DND-41 (cell line): ENCODE data around the gene SPO11.

Experiments used
- EZH2 ChIP-seq: IDR thresholded peaks from 3 replicates; pipeline ENCODE4 v1.6.1; 2012; ENCODE audit warnings: borderline replicate concordance, low read depth, mild to moderate bottlenecking, moderate library complexity, low read length, inconsistent platforms; ENCODE audit not compliant: severe bottlenecking
- TF ChIP-seq, protein P1 (sequence below): IDR thresholded peaks from 2 replicates; pipeline ENCODE4 v1.5.1; 2012; ENCODE audit warnings: borderline replicate concordance, low read length, moderate library complexity, mild to moderate bottlenecking; ENCODE audit not compliant: poor library complexity, severe bottlenecking; ENCODE audit errors: extremely low read depth

GRCh38 chr20:57319584-57319983 is 10.0 kb upstream of the SPO11 start:
- no peak for TF ChIP-seq EZH2
- TF ChIP-seq, protein P1, sequence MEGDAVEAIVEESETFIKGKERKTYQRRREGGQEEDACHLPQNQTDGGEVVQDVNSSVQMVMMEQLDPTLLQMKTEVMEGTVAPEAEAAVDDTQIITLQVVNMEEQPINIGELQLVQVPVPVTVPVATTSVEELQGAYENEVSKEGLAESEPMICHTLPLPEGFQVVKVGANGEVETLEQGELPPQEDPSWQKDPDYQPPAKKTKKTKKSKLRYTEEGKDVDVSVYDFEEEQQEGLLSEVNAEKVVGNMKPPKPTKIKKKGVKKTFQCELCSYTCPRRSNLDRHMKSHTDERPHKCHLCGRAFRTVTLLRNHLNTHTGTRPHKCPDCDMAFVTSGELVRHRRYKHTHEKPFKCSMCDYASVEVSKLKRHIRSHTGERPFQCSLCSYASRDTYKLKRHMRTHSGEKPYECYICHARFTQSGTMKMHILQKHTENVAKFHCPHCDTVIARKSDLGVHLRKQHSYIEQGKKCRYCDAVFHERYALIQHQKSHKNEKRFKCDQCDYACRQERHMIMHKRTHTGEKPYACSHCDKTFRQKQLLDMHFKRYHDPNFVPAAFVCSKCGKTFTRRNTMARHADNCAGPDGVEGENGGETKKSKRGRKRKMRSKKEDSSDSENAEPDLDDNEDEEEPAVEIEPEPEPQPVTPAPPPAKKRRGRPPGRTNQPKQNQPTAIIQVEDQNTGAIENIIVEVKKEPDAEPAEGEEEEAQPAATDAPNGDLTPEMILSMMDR, result no peak
